ENCODE measurements around the gene SALL3. TPM values are rescaled to one million over a fixed set of nuclear protein-coding genes. Genes with fewer than 3 reads are reported as not detected.
"Not testable (repeated sequence)": the region's sequence is repeated elsewhere in the genome, so short reads cannot be mapped to it uniquely, and the experiment has no call there.

The SALL3 gene
- total RNA-seq, 1 donor from 2014 or later = not detected

GRCh38 chr18:78936251-78937005 lies 43.2 kb upstream of the SALL3 start:
- POLR2A ChIA-PET = no interaction called here
- CTCF ChIA-PET = no interaction called here
- no peak for DNase-seq
- no peak overlapping the region for H3K4me3 Mint-ChIP-seq
- H3K36me3 Mint-ChIP-seq (ENCODE audit: low read depth) = no peaks in the 10 kb centered on the region
- no peaks in the 10 kb centered on the region for H3K27me3 Mint-ChIP-seq
- H3K9me3 Mint-ChIP-seq = no peaks in the 10 kb centered on the region
- no peak for TF ChIP-seq CTCF (IDR thresholded peaks at IDR 0.05)
- no peak for ATAC-seq (ENCODE audit: low read depth)
- H3K4me1 Mint-ChIP-seq = no peaks in the 10 kb centered on the region
- intact Hi-C loops (cut with micrococcal nuclease) = no loop called here
- no peak overlapping the region for H3K27ac Mint-ChIP-seq

GRCh38 chr18:78937166-78937565 lies 42.5 kb upstream of the SALL3 start:
- ChIA-PET POLR2A (interaction anchor here (0.7 kb wide), 1 partner anchor 270 kb away, joined by 7 read pairs; no protein-coding TSS in a partner anchor), CTCF (no interaction called here)
- Mint-ChIP-seq H3K27ac (no peak overlapping the region), H3K9me3 (no peaks in the 10 kb centered on the region), H3K4me3 (no peak overlapping the region), H3K36me3 (ENCODE audit: low read depth) (no peaks in the 10 kb centered on the region), H3K27me3 (no peaks in the 10 kb centered on the region), H3K4me1 (no peaks in the 10 kb centered on the region)
- ATAC-seq (ENCODE audit: low read depth) (no peak), DNase-seq (no peak)
- intact Hi-C loops (cut with micrococcal nuclease) = no loop called here
- no peak for TF ChIP-seq CTCF (IDR thresholded peaks at IDR 0.05)

GRCh38 chr18:78939105-78939504 lies 40.5 kb upstream of the SALL3 start:
- H3K27ac Mint-ChIP-seq = no peak overlapping the region
- no peaks in the 10 kb centered on the region for H3K9me3 Mint-ChIP-seq
- DNase-seq (no peak), ATAC-seq (ENCODE audit: low read depth) (no peak)
- ChIA-PET CTCF (no interaction called here), POLR2A (no interaction called here)
- H3K27me3 Mint-ChIP-seq = no peaks in the 10 kb centered on the region
- intact Hi-C loops (cut with micrococcal nuclease) = no loop called here
- no peak overlapping the region for H3K4me3 Mint-ChIP-seq
- no peaks in the 10 kb centered on the region for H3K4me1 Mint-ChIP-seq
- no peak for TF ChIP-seq CTCF (IDR thresholded peaks at IDR 0.05)
- no peaks in the 10 kb centered on the region for H3K36me3 Mint-ChIP-seq (ENCODE audit: low read depth)

- no peak overlapping the region for H3K27ac Mint-ChIP-seq
- H3K9me3 Mint-ChIP-seq = no peaks in the 10 kb centered on the region
- ChIA-PET POLR2A (no interaction called here), CTCF (no interaction called here)
- DNase-seq = no peak
- no peak overlapping the region for H3K4me3 Mint-ChIP-seq
- H3K36me3 Mint-ChIP-seq (ENCODE audit: low read depth) = no peaks in the 10 kb centered on the region
- no peak for ATAC-seq (ENCODE audit: low read depth)
- H3K27me3 Mint-ChIP-seq = no peaks in the 10 kb centered on the region
- intact Hi-C loops (cut with micrococcal nuclease) = no loop called here
- no peak for TF ChIP-seq CTCF (IDR thresholded peaks at IDR 0.05)
- H3K4me1 Mint-ChIP-seq = no peaks in the 10 kb centered on the region
These were observed 39.7 kb upstream of the SALL3 start for GRCh38 chr18:78939734-78940494.

- H3K27ac Mint-ChIP-seq; ATAC-seq (ENCODE audit: low read depth); H3K4me3 Mint-ChIP-seq; H3K27me3 Mint-ChIP-seq; POLR2A ChIA-PET; DNase-seq; CTCF ChIA-PET; intact Hi-C loops (cut with micrococcal nuclease); H3K9me3 Mint-ChIP-seq; H3K4me1 Mint-ChIP-seq; H3K36me3 Mint-ChIP-seq (ENCODE audit: low read depth): not testable (repeated sequence)
These were observed 37.4 kb upstream of the SALL3 start for GRCh38 chr18:78942236-78942635.

Data from activated B cell treated with CpG ODN at 0.5 μM for 24 hours (primary cell).